Measurements from ENCODE around the gene CTDP1. TPM values are rescaled to one million over a fixed set of nuclear protein-coding genes. Genes with fewer than 3 reads are reported as not detected.
A peak's percentile ranks its signal among the peaks of the same experiment; 100 is the strongest.

CTDP1 gene, protein sequence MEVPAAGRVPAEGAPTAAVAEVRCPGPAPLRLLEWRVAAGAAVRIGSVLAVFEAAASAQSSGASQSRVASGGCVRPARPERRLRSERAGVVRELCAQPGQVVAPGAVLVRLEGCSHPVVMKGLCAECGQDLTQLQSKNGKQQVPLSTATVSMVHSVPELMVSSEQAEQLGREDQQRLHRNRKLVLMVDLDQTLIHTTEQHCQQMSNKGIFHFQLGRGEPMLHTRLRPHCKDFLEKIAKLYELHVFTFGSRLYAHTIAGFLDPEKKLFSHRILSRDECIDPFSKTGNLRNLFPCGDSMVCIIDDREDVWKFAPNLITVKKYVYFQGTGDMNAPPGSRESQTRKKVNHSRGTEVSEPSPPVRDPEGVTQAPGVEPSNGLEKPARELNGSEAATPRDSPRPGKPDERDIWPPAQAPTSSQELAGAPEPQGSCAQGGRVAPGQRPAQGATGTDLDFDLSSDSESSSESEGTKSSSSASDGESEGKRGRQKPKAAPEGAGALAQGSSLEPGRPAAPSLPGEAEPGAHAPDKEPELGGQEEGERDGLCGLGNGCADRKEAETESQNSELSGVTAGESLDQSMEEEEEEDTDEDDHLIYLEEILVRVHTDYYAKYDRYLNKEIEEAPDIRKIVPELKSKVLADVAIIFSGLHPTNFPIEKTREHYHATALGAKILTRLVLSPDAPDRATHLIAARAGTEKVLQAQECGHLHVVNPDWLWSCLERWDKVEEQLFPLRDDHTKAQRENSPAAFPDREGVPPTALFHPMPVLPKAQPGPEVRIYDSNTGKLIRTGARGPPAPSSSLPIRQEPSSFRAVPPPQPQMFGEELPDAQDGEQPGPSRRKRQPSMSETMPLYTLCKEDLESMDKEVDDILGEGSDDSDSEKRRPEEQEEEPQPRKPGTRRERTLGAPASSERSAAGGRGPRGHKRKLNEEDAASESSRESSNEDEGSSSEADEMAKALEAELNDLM
- 10 to 100 TPM; 12.4 to 16.8 (median 12.6) TPM for polyA plus RNA-seq (ENCODE audit: insufficient read length in 4 of 4)

- peak; percentile 79 to 97 (median 86) for DNase-seq (ENCODE audit: low read depth in 4 of 4, low spot score in 3 of 4)
Measured at GRCh38 chr18:79679552-79680099, at the start of gene CTDP1. Gene CTDP1, plus strand, starts transcription at chr18:79679803. Its CDS starts 145 bp downstream, at chr18:79679948.

GRCh38 chr18:79630281-79631095, 49.1 kb upstream of the CTDP1 start:
- no peak for DNase-seq (ENCODE audit: low read depth in 4 of 4, low spot score in 3 of 4)

DNA sequence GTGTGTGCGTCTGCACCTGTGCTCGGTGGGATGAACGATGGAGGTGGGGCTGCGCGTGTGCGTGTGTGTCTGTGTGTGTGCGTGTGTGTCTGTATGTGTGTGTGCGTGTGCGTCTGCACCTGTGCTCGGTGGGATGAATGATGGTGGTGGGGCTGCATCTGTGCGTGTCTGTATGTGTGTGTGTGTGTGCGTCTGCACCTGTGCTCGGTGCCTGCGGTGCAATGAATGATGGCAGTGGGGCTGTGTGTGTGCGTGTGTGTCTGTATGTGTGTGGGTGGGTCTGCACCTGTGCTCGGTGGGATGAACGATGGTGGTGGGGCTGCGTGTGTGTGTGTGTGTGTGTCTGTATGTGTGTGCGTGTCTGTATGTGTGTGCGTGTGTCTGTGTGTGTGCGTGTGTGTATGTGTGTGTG, 48.5 kb upstream of the CTDP1 start:
- no peak for DNase-seq (ENCODE audit: low read depth in 4 of 4, low spot score in 3 of 4)

DNA sequence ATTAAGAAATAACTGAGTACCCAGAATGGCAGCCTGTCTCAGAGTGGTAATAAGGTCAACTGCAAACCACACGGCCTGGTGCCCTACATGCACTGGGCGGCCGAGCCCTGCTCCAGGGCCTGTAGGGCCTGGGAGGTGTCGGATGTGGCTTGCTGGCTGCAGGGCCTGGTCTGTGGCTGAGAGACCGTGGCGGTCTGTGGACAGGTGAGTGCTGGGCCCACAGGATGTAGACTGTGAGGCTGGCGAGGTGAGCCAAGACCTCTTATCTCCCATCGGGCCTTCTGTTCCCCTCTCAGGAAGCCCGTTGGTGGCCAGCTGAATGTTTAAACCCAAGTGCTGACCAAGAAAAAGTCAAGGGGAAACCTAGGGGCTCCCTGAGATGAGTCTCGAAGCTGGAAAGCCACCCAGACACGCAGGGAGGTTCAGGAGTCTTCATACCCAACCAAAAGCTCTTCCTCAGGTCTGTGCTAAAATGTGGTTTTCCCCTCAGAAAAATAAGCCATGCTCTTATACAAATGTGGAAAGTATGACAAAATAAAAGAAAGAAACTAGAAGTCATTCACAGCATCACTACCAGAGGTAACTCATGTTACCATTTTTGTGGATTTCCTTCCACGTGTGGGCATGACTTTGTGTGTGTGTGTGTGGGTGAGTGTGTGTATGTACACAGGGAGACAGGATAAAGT, 47.7 kb upstream of the CTDP1 start:
- DNase-seq (ENCODE audit: low read depth in 4 of 4, low spot score in 3 of 4), result no peak

DNA sequence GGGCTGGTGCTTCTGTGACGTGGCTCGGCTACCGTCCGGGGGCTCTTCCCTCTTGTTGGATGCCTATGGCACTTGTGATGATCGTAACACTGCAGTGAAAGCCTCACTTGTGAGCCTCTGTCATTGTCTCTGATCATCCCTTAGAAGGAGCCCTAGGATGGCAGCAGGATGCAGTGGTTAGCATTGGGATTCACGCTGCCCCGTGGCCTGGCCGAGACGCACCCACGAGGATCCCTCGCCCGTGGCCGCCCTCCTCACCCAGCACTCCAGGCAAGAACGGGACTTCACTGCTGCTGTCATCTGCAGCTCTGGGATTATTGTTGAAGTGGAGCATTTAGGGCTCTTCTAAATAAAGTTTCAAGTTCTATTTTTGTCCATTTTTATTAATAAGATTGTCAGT, 46.8 kb upstream of the CTDP1 start:
- DNase-seq (ENCODE audit: low read depth in 4 of 4, low spot score in 3 of 4), result no peak

DNA sequence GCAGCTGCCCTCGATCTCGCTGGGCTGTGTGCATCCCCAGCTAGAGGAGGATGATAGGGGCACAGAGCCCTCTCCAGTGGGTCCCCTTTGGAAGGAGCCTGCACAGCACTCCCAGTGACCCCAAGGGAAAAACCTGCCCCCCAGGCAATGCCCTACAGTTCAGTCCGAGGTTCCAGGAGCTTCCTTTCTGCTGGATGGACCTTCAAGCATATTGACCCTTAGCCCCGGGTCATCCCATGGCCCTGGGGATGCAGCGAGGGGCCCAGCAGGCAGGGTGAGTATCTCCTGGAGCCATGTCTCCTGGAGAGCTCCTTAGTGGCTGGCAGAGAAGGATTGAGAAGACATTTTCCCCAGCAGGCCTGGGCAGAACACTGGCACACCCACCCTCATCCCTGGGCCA, 45.4 kb upstream of the CTDP1 start:
- DNase-seq (ENCODE audit: low read depth in 4 of 4, low spot score in 3 of 4), result no peak

DNA sequence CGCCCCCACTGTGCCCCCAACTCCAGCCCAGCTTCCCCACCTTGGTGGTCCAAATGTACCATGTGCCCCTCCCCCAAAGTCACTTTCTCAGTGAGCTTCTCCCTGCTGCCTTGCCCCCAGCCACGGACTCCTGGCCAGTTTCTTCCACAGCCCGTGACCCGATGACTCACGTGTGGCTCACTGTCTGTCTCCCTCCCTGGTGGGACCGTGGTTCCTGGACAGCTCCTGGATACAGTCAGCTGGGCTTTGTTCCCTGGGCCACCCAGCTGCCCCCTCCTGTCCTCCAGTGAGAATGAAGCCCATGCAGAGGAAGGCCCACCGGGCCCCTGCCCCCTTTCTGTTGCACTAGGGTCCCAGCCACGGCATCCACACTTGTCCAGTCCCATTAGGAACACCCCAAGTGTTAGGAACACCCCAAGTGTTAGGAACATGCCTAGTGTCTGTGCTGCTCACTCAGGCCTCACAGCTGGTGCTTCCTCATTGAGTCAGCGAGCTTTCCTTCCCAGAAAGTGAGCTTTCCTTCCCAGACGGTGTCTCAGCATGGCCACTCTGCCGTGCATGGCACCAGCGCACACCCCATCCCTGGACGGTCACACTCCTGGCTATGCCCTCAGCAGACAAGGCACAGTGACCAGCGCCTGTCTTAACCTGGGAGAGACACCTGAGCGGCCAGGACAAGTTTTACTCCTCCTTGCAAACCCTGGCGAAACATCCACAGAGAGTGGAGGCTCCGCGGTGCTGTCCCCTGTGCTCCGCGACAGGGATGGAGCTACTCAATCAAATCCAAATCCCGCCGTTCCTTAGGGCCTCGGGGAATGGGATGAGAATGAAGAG, 44.8 kb upstream of the CTDP1 start:
- DNase-seq (ENCODE audit: low read depth in 4 of 4, low spot score in 3 of 4), result no peak

GRCh38 chr18:79635427-79635726, 44.2 kb upstream of the CTDP1 start:
- DNase-seq (ENCODE audit: low read depth in 4 of 4, low spot score in 3 of 4), result no peak

- no peak for DNase-seq (ENCODE audit: low read depth in 4 of 4, low spot score in 3 of 4)
Measured at GRCh38 chr18:79637181-79637920, 42.3 kb upstream of the CTDP1 start.

DNA sequence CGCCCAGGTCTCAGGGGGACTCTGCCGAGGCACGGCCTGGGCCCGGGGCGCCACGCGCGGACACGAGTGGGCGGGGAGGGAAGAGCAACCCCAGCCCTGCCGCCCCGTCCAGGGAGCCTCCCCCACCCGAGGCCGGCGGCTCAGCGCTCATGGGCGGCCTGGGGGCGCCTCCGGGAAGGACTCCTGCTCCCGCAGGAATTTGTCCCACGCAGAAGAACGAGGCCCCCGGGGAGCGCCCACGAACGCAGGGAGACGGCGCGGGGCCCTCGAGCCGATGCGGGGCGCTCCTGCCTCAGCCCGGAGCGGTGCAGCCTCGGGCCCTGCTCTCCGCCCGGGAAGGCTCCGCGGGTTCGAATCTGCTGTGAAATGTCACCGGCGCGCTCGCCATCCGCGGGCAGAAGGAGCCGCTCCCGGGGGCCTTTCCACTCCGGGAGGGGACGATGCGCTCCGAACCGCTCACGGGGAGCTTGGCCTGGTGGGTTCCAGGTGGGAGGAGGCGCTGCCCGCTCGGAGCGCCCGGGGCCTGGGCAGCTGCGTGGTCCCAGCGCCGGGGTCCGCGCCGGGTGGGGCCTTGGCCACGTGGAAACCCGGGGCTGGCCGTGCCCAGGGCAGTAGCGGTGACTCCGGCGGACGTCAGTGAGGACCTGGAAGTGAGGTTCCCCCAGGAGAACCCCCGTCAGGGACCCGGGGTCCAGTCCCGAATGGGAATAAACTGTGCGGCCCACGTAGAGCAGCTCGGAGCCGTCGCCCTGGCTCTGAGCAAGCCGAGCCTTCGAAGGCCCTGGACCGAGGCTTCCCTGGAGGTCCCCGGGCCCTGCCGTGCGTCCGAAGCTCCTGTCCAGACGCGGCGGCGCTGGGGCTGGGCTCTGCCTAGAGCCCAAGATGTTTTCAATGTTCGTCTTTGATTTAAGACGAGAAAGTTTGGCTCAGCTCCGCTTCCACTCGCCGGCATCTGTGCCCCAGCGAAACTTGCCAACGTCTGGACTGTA, 41.4 kb upstream of the CTDP1 start:
- DNase-seq (ENCODE audit: low read depth in 4 of 4, low spot score in 3 of 4), result no peak

DNA sequence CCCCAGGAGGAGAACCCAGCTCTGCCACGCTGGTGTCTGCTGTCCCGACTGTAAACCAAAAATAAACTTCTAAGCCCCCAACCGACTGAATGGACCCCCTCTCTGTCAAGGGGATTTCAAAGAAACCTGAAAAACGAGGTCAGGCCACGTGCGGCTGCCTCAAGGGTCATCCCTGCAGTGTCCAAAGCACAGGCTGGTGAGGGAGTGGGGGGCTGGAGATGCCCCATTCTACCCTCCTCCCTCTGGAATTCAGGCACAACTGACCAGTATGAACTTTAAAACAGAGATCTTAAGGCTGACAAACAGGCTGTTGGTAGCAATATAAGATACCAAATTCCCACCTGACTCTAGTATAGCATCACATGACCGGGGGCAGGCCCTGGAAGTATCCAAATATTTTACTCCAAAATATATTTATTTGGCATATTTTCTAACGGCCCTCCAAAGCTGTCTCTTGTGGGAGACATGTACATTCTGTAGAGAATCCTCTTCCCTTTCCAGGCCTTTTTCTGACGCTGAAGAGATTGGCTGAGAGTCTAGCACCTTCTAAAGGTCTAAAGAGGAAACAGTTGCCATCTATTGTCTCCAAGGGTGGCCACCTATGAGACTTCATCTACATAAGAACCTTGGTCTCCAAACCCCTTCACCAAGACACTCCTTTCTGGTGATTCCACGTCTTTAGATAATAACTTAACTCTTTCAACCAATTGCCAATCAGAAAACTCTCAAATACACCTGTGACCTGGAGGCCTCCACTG, 40.4 kb upstream of the CTDP1 start:
- DNase-seq (ENCODE audit: low read depth in 4 of 4, low spot score in 3 of 4), result no peak

GRCh38 chr18:79640064-79640672, 39.4 kb upstream of the CTDP1 start:
- no peak for DNase-seq (ENCODE audit: low read depth in 4 of 4, low spot score in 3 of 4)

DNA sequence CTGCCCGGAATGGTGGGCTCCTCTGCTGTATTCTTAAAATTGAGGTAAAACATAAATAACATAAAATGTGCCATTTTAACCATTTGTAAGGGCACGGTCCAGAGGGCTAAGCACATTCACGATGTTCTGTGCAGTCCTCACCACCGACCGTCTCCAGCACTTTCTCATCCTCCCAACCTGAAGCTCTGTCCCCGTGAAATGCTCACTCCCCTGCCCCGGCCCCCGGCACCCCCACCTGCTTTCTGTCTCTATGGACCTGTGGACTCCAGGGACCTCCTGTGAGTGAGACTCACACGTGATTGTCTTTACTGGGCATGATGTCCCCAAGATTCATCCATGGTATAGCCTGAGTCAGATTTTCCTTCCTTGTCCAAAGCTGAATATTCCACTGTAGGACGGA, 38.7 kb upstream of the CTDP1 start:
- no peak for DNase-seq (ENCODE audit: low read depth in 4 of 4, low spot score in 3 of 4)

- DNase-seq (ENCODE audit: low read depth in 4 of 4, low spot score in 3 of 4), result no peak
Measured at GRCh38 chr18:79641722-79642497, 37.7 kb upstream of the CTDP1 start.

GRCh38 chr18:79642626-79643025, 37.0 kb upstream of the CTDP1 start:
- no peak for DNase-seq (ENCODE audit: low read depth in 4 of 4, low spot score in 3 of 4)

Measured in right renal pelvis (tissue), 4 donors.